HepG2 (cell line): ENCODE data around the gene GALNT10. TPM values are rescaled to one million over a fixed set of nuclear protein-coding genes. Genes with fewer than 3 reads are reported as not detected.

Experiments used
- ATF1 ChIP-seq: IDR thresholded peaks from 2 replicates; pipeline ENCODE4 v1.6.1; 2016; ENCODE audit warnings: mild to moderate bottlenecking, control low read depth
- CCAR2 ChIP-seq: fragments of 200-400 bp; formaldehyde crosslinking; optimal IDR thresholded peaks from 2 replicates; pipeline ENCODE3; 2018; ENCODE audit warnings: low read depth, mild to moderate bottlenecking, low read length, moderate library complexity
- JUN ChIP-seq: sonication (generic); formaldehyde crosslinking; IDR thresholded peaks from 2 replicates; pipeline ENCODE4 v1.4.0; 2020; ENCODE audit warnings: mild to moderate bottlenecking, missing genetic modification reagents
- SALL1 ChIP-seq: sonication (generic); formaldehyde crosslinking; IDR thresholded peaks from 2 replicates; pipeline ENCODE4 v1.8.0; 2022; ENCODE audit warnings: mild to moderate bottlenecking, missing genetic modification reagents
- ZBTB7B ChIP-seq: sonication (generic); formaldehyde crosslinking; IDR thresholded peaks from 2 replicates; pipeline ENCODE4 v1.4.0; 2020; ENCODE audit warnings: missing genetic modification reagents
- ZNF142 ChIP-seq: sonication (generic); formaldehyde crosslinking; IDR thresholded peaks from 2 replicates; pipeline ENCODE4 v1.4.0; 2020; ENCODE audit warnings: missing genetic modification reagents
- ZNF274 ChIP-seq: sonication (generic); formaldehyde crosslinking; IDR thresholded peaks from 2 replicates; pipeline ENCODE4 v1.5.1; 2020; ENCODE audit warnings: mild to moderate bottlenecking, missing genetic modification reagents
- ZNF569 ChIP-seq: sonication (generic); formaldehyde crosslinking; IDR thresholded peaks from 2 replicates; pipeline ENCODE4 v1.5.0; 2020; ENCODE audit warnings: mild to moderate bottlenecking, missing genetic modification reagents, moderate library complexity, borderline replicate concordance
- ZNF687 ChIP-seq: sonication (generic); formaldehyde crosslinking; IDR thresholded peaks from 2 replicates; pipeline ENCODE4 v1.5.1; 2020; ENCODE audit warnings: mild to moderate bottlenecking, missing genetic modification reagents, moderate library complexity
- ZNF7 ChIP-seq: IDR thresholded peaks from 2 replicates; pipeline ENCODE4 v1.6.1; 2016; ENCODE audit warnings: missing biosample characterization, missing genetic modification reagents
- ZNF709 ChIP-seq: sonication (generic); formaldehyde crosslinking; IDR thresholded peaks from 2 replicates; pipeline ENCODE4 v1.5.0; 2020; ENCODE audit warnings: mild to moderate bottlenecking, missing genetic modification reagents
- polyA plus RNA-seq, 8 experiments: library from polyadenylated mRNA; depleted of rRNA in 3 of 8; stranded (reverse) in 7 of 8; unstranded in 1 of 8; fragments of >200 nt; fragmentation: Illumina TruSeq in 4 of 8; extraction: Trizol in 4 of 8; gene quantifications; 2 replicates each; pipeline versions ENCODE4 v1.2.1 to v1.2.3, GENCODE V29; 2011 to 2016; ENCODE audit warnings: low read depth in 4 of 8, missing spikeins in 1 of 8, mixed read lengths in 1 of 8; ENCODE audit not compliant: insufficient read depth in 1 of 8
- total RNA-seq, 5 experiments: library from RNA; depleted of rRNA; stranded (reverse); fragments of >200 nt; fragmentation: Illumina TruSeq; extraction: Trizol; gene quantifications; 2 replicates each; pipeline ENCODE4 v1.2.3, GENCODE V29; 2016; ENCODE audit warnings: low read depth in 1 of 5
- TF ChIP-seq, protein P1 (sequence below): sonication (generic); formaldehyde crosslinking; IDR thresholded peaks from 2 replicates; pipeline ENCODE4 v1.8.0; 2022; ENCODE audit warnings: missing genetic modification reagents, mild to moderate bottlenecking, inconsistent platforms, borderline replicate concordance
- TF ChIP-seq, protein P2 (sequence below), 2 experiments: IDR thresholded peaks; 2 replicates each; pipeline ENCODE4 v1.6.1; 2011 to 2012; ENCODE audit warnings: low read length in 2 of 2, borderline replicate concordance in 1 of 2, low read depth in 1 of 2, mild to moderate bottlenecking in 1 of 2, moderate library complexity in 1 of 2

The GALNT10 gene
- total and polyA plus RNA-seq, 2 of the 13 experiments (the other 11 are each of a cell fraction or from before 2014, with no cell fraction given): 8.1 to 11.2 TPM

DNA sequence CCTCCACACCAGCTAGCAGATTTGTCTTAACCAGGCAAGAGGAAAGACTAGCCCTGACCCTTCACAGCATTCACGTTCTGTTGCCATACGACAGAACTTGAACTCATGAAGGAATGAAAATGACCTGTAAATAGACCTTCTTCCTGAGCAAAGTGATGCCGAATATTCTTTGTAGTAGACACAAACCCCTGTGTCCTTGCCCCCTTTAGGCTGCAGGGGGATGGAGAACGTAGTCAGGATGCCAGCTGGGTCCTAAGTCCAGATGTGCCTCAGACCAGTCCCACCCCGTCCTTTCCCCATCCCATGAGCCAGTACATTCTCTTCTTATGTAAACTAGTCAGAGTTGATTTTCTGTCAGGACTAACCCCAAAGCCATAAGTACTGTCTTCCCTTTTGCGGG lies 151.1 kb downstream of the GALNT10 start (continued):
- TF ChIP-seq CCAR2 (no peak), ZNF274 (CRISPR knock-in tag) (no peak), SALL1 (peak; percentile 55; the same call in 1 of the 2 replicates), ZNF142 (no peak), JUN (CRISPR knock-in tag) (no peak), ZNF709 (CRISPR knock-in tag) (no peak), ATF1 (CRISPR knock-in tag) (0 out of 2 replicates have a peak, but pooled peaks have one; percentile 20), ZBTB7B (CRISPR knock-in tag) (0 out of 2 replicates have a peak, but pooled peaks have one; percentile 31), ZNF569 (CRISPR knock-in tag) (no peak), ZNF7 (CRISPR knock-in tag) (no peak), ZNF687 (no peak)
- TF ChIP-seq, protein P1, sequence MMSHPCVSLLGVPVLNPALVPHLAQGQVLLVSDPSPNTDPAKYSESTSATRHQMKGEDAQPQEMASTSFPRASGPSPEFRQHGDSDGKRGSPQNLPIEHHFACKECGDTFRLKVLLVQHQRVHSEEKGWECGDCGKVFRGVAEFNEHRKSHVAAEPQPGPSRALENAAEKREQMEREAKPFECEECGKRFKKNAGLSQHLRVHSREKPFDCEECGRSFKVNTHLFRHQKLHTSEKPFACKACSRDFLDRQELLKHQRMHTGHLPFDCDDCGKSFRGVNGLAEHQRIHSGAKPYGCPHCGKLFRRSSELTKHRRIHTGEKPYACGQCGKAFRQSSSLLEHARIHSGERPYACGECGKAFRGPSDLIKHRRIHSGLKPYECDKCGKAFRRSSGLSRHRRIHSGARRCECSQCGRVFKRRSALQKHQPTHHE (CRISPR knock-in tag): no peak
- TF ChIP-seq, protein P2, sequence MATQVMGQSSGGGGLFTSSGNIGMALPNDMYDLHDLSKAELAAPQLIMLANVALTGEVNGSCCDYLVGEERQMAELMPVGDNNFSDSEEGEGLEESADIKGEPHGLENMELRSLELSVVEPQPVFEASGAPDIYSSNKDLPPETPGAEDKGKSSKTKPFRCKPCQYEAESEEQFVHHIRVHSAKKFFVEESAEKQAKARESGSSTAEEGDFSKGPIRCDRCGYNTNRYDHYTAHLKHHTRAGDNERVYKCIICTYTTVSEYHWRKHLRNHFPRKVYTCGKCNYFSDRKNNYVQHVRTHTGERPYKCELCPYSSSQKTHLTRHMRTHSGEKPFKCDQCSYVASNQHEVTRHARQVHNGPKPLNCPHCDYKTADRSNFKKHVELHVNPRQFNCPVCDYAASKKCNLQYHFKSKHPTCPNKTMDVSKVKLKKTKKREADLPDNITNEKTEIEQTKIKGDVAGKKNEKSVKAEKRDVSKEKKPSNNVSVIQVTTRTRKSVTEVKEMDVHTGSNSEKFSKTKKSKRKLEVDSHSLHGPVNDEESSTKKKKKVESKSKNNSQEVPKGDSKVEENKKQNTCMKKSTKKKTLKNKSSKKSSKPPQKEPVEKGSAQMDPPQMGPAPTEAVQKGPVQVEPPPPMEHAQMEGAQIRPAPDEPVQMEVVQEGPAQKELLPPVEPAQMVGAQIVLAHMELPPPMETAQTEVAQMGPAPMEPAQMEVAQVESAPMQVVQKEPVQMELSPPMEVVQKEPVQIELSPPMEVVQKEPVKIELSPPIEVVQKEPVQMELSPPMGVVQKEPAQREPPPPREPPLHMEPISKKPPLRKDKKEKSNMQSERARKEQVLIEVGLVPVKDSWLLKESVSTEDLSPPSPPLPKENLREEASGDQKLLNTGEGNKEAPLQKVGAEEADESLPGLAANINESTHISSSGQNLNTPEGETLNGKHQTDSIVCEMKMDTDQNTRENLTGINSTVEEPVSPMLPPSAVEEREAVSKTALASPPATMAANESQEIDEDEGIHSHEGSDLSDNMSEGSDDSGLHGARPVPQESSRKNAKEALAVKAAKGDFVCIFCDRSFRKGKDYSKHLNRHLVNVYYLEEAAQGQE (IDR thresholded peaks at IDR 0.05; ENCODE audit: borderline replicate concordance in 1 of 2, low read depth in 1 of 2, low read length in 2 of 2): no peak
